Progenitor cell of endocrine pancreas (in vitro differentiated cells): ENCODE data around the gene CYB561A3. TPM values are rescaled to one million over a fixed set of nuclear protein-coding genes. Genes with fewer than 3 reads are reported as not detected.
A peak's percentile ranks its signal among the peaks of the same experiment; 100 is the strongest.

ENCODE experiments used
- DNase-seq: peaks from one replicate; pipeline ENCODE4 v3.0.0; 2021; ENCODE audit warnings: low spot score; ENCODE audit not compliant: unreplicated experiment
- H3K27ac Mint-ChIP-seq: 2 replicates; pipeline ENCODE4 v1.8.0; 2021; ENCODE audit warnings: mild to moderate bottlenecking, moderate library complexity, mixed read lengths
- H3K27me3 Mint-ChIP-seq: 2 replicates; pipeline ENCODE4 v1.8.0; 2021; ENCODE audit warnings: mixed read lengths
- H3K36me3 Mint-ChIP-seq: 2 replicates; pipeline ENCODE4 v1.8.0; 2022; ENCODE audit warnings: mixed read lengths; ENCODE audit not compliant: insufficient read depth
- H3K4me1 Mint-ChIP-seq: 2 replicates; pipeline ENCODE4 v1.8.0; 2021; ENCODE audit warnings: low read depth, mixed read lengths
- H3K4me3 Mint-ChIP-seq: 2 replicates; pipeline ENCODE4 v1.8.0; 2021; ENCODE audit warnings: low read depth, mild to moderate bottlenecking, moderate library complexity, mixed read lengths
- H3K9me3 Mint-ChIP-seq: 2 replicates; pipeline ENCODE4 v1.8.0; 2021; ENCODE audit warnings: low read depth, mixed read lengths
- CTCF ChIP-seq: fragments of 200-600 bp; sonication (generic); IDR thresholded peaks from one replicate; pipeline ENCODE4 v1.5.0; 2021; ENCODE audit warnings: antibody characterized with exemption, mild to moderate bottlenecking; ENCODE audit not compliant: unreplicated experiment
- total RNA-seq: library from RNA; stranded (reverse); gene quantifications from 2 replicates; pipeline ENCODE4 v1.2.1, GENCODE V29; 2021

Gene CYB561A3
- total RNA-seq, 1 donor from 2014 or later, result 45.3 TPM

DNA sequence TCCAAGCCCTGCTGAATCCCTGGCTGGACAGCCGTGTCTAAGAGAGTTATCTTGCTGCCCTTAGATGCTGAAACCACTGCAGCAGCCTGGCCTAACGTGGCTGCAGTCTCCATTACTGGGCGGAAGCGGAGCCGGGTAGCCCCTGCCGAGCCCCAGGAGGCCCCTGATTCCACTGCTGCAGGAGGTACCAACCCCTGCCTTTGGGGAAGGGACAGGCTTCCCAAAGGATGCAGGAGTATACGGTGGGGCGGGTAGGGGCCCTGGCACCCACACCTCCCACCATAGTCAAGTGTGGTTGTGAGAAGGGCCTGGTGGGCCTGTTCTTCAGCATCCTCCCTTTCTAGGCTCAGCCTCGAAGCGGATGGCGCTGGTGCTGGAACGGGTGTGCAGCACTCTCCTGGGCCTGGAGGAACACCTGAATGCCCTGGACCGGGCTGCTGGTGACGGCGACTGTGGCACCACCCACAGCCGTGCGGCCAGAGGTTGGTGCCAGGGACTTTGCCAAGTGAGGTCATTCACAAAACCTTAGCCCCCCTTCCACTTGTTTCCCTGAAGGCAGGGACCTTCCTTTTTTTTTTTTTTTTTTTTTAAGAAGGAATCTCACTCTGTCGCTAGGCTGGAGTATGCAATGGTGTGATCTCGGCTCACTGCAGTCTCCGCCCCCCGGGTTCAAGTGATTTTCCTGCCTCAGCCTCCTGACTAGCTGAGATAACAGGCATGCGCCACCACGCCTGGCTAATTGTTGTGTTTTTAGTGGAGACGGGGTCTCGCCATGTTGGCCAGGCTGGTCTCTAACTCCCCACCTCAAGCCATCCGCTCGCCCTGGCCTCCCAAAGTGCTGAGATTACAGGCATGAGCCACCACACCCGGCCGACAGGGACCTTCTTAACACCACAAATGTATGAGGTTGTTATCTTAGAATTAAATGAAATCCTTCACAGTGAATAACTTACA, 17.6 kb downstream of the CYB561A3 start:
- H3K9me3 Mint-ChIP-seq, result no peaks in the 10 kb centered on the region
- no peak for DNase-seq
- H3K4me3 Mint-ChIP-seq, result no peak overlapping the region
- no peak overlapping the region for H3K27ac Mint-ChIP-seq
- H3K27me3 Mint-ChIP-seq, result no peaks in the 10 kb centered on the region
- no peaks in the 10 kb centered on the region for H3K4me1 Mint-ChIP-seq
- no peak for TF ChIP-seq CTCF
- peaks cover 4% of the 10 kb centered on the region for H3K36me3 Mint-ChIP-seq

DNA sequence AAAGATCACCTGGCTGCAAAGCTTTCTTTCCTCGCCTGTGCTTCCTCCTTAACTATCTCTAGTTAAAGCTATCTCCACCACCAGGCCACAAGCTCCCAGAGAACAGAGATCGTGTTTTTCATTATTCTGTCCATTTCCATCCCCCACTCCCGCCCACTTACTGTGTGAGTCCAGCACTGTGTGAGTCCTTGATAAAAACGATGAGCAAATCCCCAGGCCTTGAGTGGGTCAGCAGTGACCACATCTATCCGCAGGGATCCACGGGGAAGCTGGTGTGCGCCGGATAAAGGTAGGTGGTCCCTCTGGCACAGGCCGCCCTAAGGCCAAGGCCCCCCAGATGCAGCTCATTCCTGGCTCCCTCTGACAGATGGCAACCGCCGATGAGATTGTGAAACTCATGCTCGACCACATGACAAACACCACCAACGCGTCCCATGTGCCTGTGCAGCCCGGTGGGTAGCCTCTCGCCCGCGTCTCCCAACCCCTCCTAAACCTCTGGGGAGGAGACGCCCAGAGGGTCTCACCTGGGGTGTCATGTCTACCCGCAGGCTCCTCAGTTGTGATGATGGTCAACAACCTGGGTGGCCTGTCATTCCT, 19.4 kb downstream of the CYB561A3 start:
- no peak for DNase-seq
- Mint-ChIP-seq H3K36me3 (peaks cover 7% of the 10 kb centered on the region), H3K4me1 (no peaks in the 10 kb centered on the region), H3K4me3 (no peak overlapping the region), H3K27ac (no peak overlapping the region), H3K27me3 (no peaks in the 10 kb centered on the region), H3K9me3 (no peaks in the 10 kb centered on the region)
- no peak for TF ChIP-seq CTCF

DNA sequence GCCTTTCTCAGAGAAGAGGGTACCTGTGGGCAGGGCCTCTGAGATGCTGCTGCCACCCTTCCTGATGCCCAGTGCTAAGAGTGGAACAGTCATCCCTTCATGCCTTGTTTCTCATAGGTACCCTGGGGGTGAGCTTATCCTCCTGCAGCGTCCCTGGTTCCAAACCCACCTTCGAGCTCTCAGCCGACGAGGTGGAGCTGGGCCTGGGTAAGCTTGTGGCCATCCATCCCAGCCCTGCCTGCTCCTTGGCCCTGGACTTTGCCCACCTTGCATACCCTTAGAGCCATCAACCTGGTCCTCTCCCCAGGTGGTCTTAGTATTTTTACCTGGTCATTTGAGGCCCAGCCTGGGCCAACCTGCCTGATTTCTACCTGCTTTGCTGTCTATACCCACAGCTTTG, 20.0 kb downstream of the CYB561A3 start:
- Mint-ChIP-seq H3K27ac (no peak overlapping the region), H3K27me3 (no peaks in the 10 kb centered on the region), H3K9me3 (no peaks in the 10 kb centered on the region), H3K36me3 (peaks cover 7% of the 10 kb centered on the region), H3K4me1 (no peaks in the 10 kb centered on the region), H3K4me3 (no peak overlapping the region)
- no peak for DNase-seq
- no peak for TF ChIP-seq CTCF

DNA sequence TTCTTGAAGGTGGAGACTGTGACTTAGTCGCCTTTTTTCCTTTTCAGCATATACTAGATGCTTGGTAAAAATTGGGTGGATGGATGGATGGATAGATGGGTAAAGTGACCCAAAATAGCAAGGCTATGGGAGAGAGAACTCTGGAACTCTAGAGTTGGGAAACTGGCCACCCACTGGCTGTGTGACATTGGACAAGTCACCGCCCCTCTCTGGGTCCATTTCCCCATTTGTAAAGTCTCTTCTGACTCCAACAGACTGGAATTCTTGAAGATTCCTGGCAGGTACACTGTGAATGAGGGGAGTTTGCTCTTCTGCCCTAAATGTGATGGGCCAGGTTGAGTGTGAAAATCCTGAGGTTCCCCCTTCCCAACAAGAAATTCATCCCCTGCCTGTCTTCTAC, 20.7 kb downstream of the CYB561A3 start:
- Mint-ChIP-seq H3K4me3 (no peak overlapping the region), H3K36me3 (peaks cover 7% of the 10 kb centered on the region), H3K27ac (no peak overlapping the region), H3K9me3 (no peaks in the 10 kb centered on the region), H3K27me3 (no peaks in the 10 kb centered on the region), H3K4me1 (peaks cover 3% of the 10 kb centered on the region)
- DNase-seq, result no peak
- no peak for TF ChIP-seq CTCF

GRCh38 chr11:61339490-61339878, 22.2 kb downstream of the CYB561A3 start:
- peak overlapping the region; percentile 47 for H3K27ac Mint-ChIP-seq

More at GRCh38 chr11:61339490-61339878, 22.2 kb downstream of the CYB561A3 start:
- no peak for TF ChIP-seq CTCF
- no peak for DNase-seq
- no peak overlapping the region for H3K4me3 Mint-ChIP-seq
- no peaks in the 10 kb centered on the region for H3K9me3 Mint-ChIP-seq
- H3K4me1 Mint-ChIP-seq, result peaks cover 3% of the 10 kb centered on the region
- no peaks in the 10 kb centered on the region for H3K27me3 Mint-ChIP-seq
- H3K36me3 Mint-ChIP-seq, result peaks cover 7% of the 10 kb centered on the region
